KMS-11 (cell line): Measurements from ENCODE around the gene MLKL.

Experiments
- H2AFZ ChIP-seq: fragments of 200-600 bp; sonication (generic); 2 replicates; pipeline ENCODE4 v1.6.1; 2016; ENCODE audit warnings: antibody characterized with exemption, mixed run types, low read depth
- H3K27ac ChIP-seq: fragments of 200-600 bp; sonication (generic); 2 replicates; pipeline ENCODE4 v1.6.1; 2016; ENCODE audit warnings: mild to moderate bottlenecking, mixed run types
- H3K27me3 ChIP-seq: fragments of 200-600 bp; sonication (generic); 2 replicates; pipeline ENCODE4 v1.6.1; 2017; ENCODE audit warnings: mild to moderate bottlenecking, low read depth, mixed run types, moderate library complexity; ENCODE audit not compliant: insufficient read depth
- H3K36me3 ChIP-seq: fragments of 200-600 bp; sonication (generic); 2 replicates; pipeline ENCODE4 v1.6.1; 2017; ENCODE audit warnings: mild to moderate bottlenecking, mixed run types; ENCODE audit not compliant: insufficient read depth
- H3K4me1 ChIP-seq: fragments of 200-600 bp; sonication (generic); 2 replicates; pipeline ENCODE4 v1.6.1; 2016; ENCODE audit warnings: mild to moderate bottlenecking, low read depth, mixed run types; ENCODE audit not compliant: poor library complexity, severe bottlenecking
- H3K4me2 ChIP-seq: fragments of 200-600 bp; sonication (generic); 2 replicates; pipeline ENCODE4 v1.7.0; 2016; ENCODE audit warnings: mild to moderate bottlenecking, mixed run types
- H3K4me3 ChIP-seq: fragments of 200-600 bp; sonication (generic); IDR thresholded peaks from 2 replicates; pipeline ENCODE4 v1.6.1; 2017; ENCODE audit warnings: low read depth, low read length, mixed read lengths; ENCODE audit not compliant: insufficient read depth
- H3K79me2 ChIP-seq: fragments of 200-600 bp; sonication (generic); 2 replicates; pipeline ENCODE4 v1.6.1; 2016; ENCODE audit warnings: low read depth, mixed run types; ENCODE audit not compliant: insufficient read depth
- H3K9ac ChIP-seq: fragments of 200-600 bp; sonication (generic); 2 replicates; pipeline ENCODE4 v1.6.1; 2016; ENCODE audit warnings: mild to moderate bottlenecking, mixed run types
- H4K20me1 ChIP-seq: fragments of 200-600 bp; sonication (generic); 2 replicates; pipeline ENCODE4 v1.6.1; 2016; ENCODE audit warnings: mild to moderate bottlenecking, mixed run types; ENCODE audit not compliant: insufficient read depth
- CTCF ChIP-seq: fragments of 200-600 bp; sonication (generic); conservative IDR thresholded peaks from 2 replicates; pipeline ENCODE4 v1.6.1; 2017; ENCODE audit warnings: low read depth, mild to moderate bottlenecking, antibody characterized with exemption, low read length, moderate library complexity, mixed read lengths

MLKL gene

GRCh38 chr16:74731853-74732477 is 31.3 kb upstream of the MLKL start:
- Histone ChIP-seq H4K20me1 (no peaks in the 10 kb centered on the region), H3K79me2 (no peaks in the 10 kb centered on the region), H3K9ac (no peak overlapping the region), H3K4me3 (no peak overlapping the region), H2AFZ (no peak overlapping the region), H3K4me2 (no peak overlapping the region), H3K27ac (no peak overlapping the region), H3K27me3 (no peaks in the 10 kb centered on the region), H3K4me1 (no peaks in the 10 kb centered on the region), H3K36me3 (no peaks in the 10 kb centered on the region)
- TF ChIP-seq CTCF, result no peak

GRCh38 chr16:74729783-74730683 is 29.4 kb upstream of the MLKL start:
- Histone ChIP-seq H4K20me1 (no peaks in the 10 kb centered on the region), H3K4me1 (no peaks in the 10 kb centered on the region), H3K9ac (no peak overlapping the region), H3K4me2 (no peak overlapping the region), H3K27ac (no peak overlapping the region), H2AFZ (no peak overlapping the region), H3K79me2 (no peaks in the 10 kb centered on the region), H3K27me3 (no peaks in the 10 kb centered on the region), H3K36me3 (no peaks in the 10 kb centered on the region), H3K4me3 (no peak overlapping the region)
- TF ChIP-seq CTCF, result no peak

- no peak overlapping the region for H3K9ac ChIP-seq
These were observed 27.2 kb upstream of the MLKL start for GRCh38 chr16:74727903-74728302.

GRCh38 chr16:74726716-74727115 is 26.1 kb upstream of the MLKL start:
- Histone ChIP-seq H3K36me3 (no peaks in the 10 kb centered on the region), H2AFZ (no peak overlapping the region), H4K20me1 (no peaks in the 10 kb centered on the region), H3K4me1 (no peaks in the 10 kb centered on the region), H3K79me2 (no peaks in the 10 kb centered on the region), H3K4me3 (no peak overlapping the region), H3K27ac (no peak overlapping the region), H3K27me3 (no peaks in the 10 kb centered on the region), H3K9ac (no peak overlapping the region), H3K4me2 (no peak overlapping the region)
- TF ChIP-seq CTCF, result peak; percentile 74

More at GRCh38 chr16:74727903-74728302, 27.2 kb upstream of the MLKL start:
- no peaks in the 10 kb centered on the region for H4K20me1 ChIP-seq
- TF ChIP-seq CTCF, result no peak
- H3K36me3 ChIP-seq, result no peaks in the 10 kb centered on the region
- H3K27ac ChIP-seq, result no peak overlapping the region
- H3K4me1 ChIP-seq, result no peaks in the 10 kb centered on the region
- H3K4me3 ChIP-seq, result no peak overlapping the region
- H2AFZ ChIP-seq, result no peak overlapping the region
- H3K79me2 ChIP-seq, result no peaks in the 10 kb centered on the region
- no peaks in the 10 kb centered on the region for H3K27me3 ChIP-seq
- H3K4me2 ChIP-seq, result no peak overlapping the region
